BLaER1 (cell line): Measurements from ENCODE around the gene TSPAN15.
A peak's percentile ranks its signal among the peaks of the same experiment; 100 is the strongest.

Experiments used
- H3K27ac ChIP-seq: shearing (Covaris generic); formaldehyde crosslinking; 2 replicates; pipeline ENCODE4 v1.8.1; 2022
- H3K27me3 ChIP-seq: shearing (Covaris generic); formaldehyde crosslinking; 2 replicates; pipeline ENCODE4 v1.8.1; 2022
- H3K36me3 ChIP-seq: shearing (Covaris generic); formaldehyde crosslinking; 2 replicates; pipeline ENCODE4 v1.8.1; 2022
- H3K4me1 ChIP-seq: shearing (Covaris generic); formaldehyde crosslinking; 2 replicates; pipeline ENCODE4 v1.8.1; 2022
- H3K4me2 ChIP-seq: shearing (Covaris generic); formaldehyde crosslinking; 2 replicates; pipeline ENCODE4 v1.8.1; 2022
- H3K4me3 ChIP-seq: shearing (Covaris generic); formaldehyde crosslinking; 2 replicates; pipeline ENCODE4 v1.8.1; 2022
- H3K9ac ChIP-seq: shearing (Covaris generic); formaldehyde crosslinking; 2 replicates; pipeline ENCODE4 v1.8.1; 2022
- H3K9me3 ChIP-seq: shearing (Covaris generic); formaldehyde crosslinking; 2 replicates; pipeline ENCODE4 v1.8.1; 2022
- H4K20me1 ChIP-seq: shearing (Covaris generic); formaldehyde crosslinking; 2 replicates; pipeline ENCODE4 v1.8.1; 2022
- Cebpa-rat ChIP-seq: shearing (Covaris generic); IDR thresholded peaks from 2 replicates; pipeline ENCODE4 v1.8.1; 2022

The TSPAN15 gene

GRCh38 chr10:69463886-69464285 lies 12.6 kb downstream of the TSPAN15 start:
- H3K4me3 ChIP-seq = no peak overlapping the region
- no peak for TF ChIP-seq Cebpa-rat
- H3K4me2 ChIP-seq = peak overlapping the region; percentile 59; the same call in 1 of the 2 replicates

GRCh38 chr10:69464401-69464800 lies 13.1 kb downstream of the TSPAN15 start:
- H3K4me2 ChIP-seq = peak overlapping the region; percentile 59
- no peaks in the 10 kb centered on the region for H3K9me3 ChIP-seq
- no peaks in the 10 kb centered on the region for H3K36me3 ChIP-seq
- H3K27ac ChIP-seq = peak overlapping the region; percentile 42
- H3K4me1 ChIP-seq = peaks cover 57% of the 10 kb centered on the region
- no peaks in the 10 kb centered on the region for H3K27me3 ChIP-seq
- H3K9ac ChIP-seq = peak overlapping the region; percentile 44; the same call in 1 of the 2 replicates
- H3K4me3 ChIP-seq = no peak overlapping the region
- no peaks in the 10 kb centered on the region for H4K20me1 ChIP-seq
- no peak for TF ChIP-seq Cebpa-rat

More at GRCh38 chr10:69463886-69464285, 12.6 kb downstream of the TSPAN15 start:
- Histone ChIP-seq H4K20me1 (no peaks in the 10 kb centered on the region), H3K27ac (no peak overlapping the region), H3K36me3 (no peaks in the 10 kb centered on the region), H3K27me3 (no peaks in the 10 kb centered on the region), H3K9ac (no peak overlapping the region), H3K4me1 (peaks cover 57% of the 10 kb centered on the region), H3K9me3 (no peaks in the 10 kb centered on the region)

GRCh38 chr10:69464801-69465401 lies 13.6 kb downstream of the TSPAN15 start:
- Histone ChIP-seq H3K4me1 (peaks cover 54% of the 10 kb centered on the region), H3K27ac (peak overlapping the region; percentile 42), H3K9ac (peak overlapping the region; percentile 44; the same call in 1 of the 2 replicates), H3K27me3 (no peaks in the 10 kb centered on the region), H3K9me3 (no peaks in the 10 kb centered on the region), H3K4me3 (no peak overlapping the region), H3K36me3 (no peaks in the 10 kb centered on the region), H4K20me1 (no peaks in the 10 kb centered on the region), H3K4me2 (peak overlapping the region; percentile 59)
- TF ChIP-seq Cebpa-rat = no peak

- no peaks in the 10 kb centered on the region for H3K36me3 ChIP-seq
- TF ChIP-seq Cebpa-rat = no peak
- no peak overlapping the region for H3K27ac ChIP-seq
- no peaks in the 10 kb centered on the region for H3K27me3 ChIP-seq
- peak overlapping the region; percentile 59 for H3K4me2 ChIP-seq
- no peak overlapping the region for H3K4me3 ChIP-seq
- H4K20me1 ChIP-seq = no peaks in the 10 kb centered on the region
- no peak overlapping the region; the same call in 1 of the 2 replicates for H3K9ac ChIP-seq
- no peaks in the 10 kb centered on the region for H3K9me3 ChIP-seq
- peaks cover 51% of the 10 kb centered on the region for H3K4me1 ChIP-seq
These were observed 14.3 kb downstream of the TSPAN15 start for GRCh38 chr10:69465457-69466157.

- no peaks in the 10 kb centered on the region for H4K20me1 ChIP-seq
- H3K4me2 ChIP-seq = peak overlapping the region; percentile 59
- no peaks in the 10 kb centered on the region for H3K27me3 ChIP-seq
- no peak overlapping the region for H3K9ac ChIP-seq
- H3K9me3 ChIP-seq = no peaks in the 10 kb centered on the region
- no peak overlapping the region for H3K4me3 ChIP-seq
- H3K27ac ChIP-seq = no peak overlapping the region
- H3K36me3 ChIP-seq = no peaks in the 10 kb centered on the region
- TF ChIP-seq Cebpa-rat = no peak
- peaks cover 51% of the 10 kb centered on the region for H3K4me1 ChIP-seq
These were observed 14.9 kb downstream of the TSPAN15 start for GRCh38 chr10:69466158-69466490.

- Histone ChIP-seq H4K20me1 (no peaks in the 10 kb centered on the region), H3K9me3 (no peaks in the 10 kb centered on the region), H3K4me2 (no peak overlapping the region; the same call in 1 of the 2 replicates), H3K9ac (no peak overlapping the region), H3K27me3 (no peaks in the 10 kb centered on the region), H3K4me1 (peaks cover 51% of the 10 kb centered on the region), H3K36me3 (no peaks in the 10 kb centered on the region), H3K27ac (no peak overlapping the region), H3K4me3 (no peak overlapping the region)
- TF ChIP-seq Cebpa-rat = no peak
These were observed 15.4 kb downstream of the TSPAN15 start for GRCh38 chr10:69466689-69467088.

GRCh38 chr10:69467928-69468750 lies 16.9 kb downstream of the TSPAN15 start:
- no peaks in the 10 kb centered on the region for H3K9me3 ChIP-seq
- no peaks in the 10 kb centered on the region for H4K20me1 ChIP-seq
- no peak overlapping the region for H3K27ac ChIP-seq
- no peak overlapping the region for H3K9ac ChIP-seq
- no peaks in the 10 kb centered on the region for H3K36me3 ChIP-seq
- TF ChIP-seq Cebpa-rat = no peak
- H3K4me1 ChIP-seq = peaks cover 62% of the 10 kb centered on the region
- H3K4me2 ChIP-seq = no peak overlapping the region
- H3K27me3 ChIP-seq = no peaks in the 10 kb centered on the region
- H3K4me3 ChIP-seq = no peak overlapping the region

GRCh38 chr10:69468751-69469089 lies 17.5 kb downstream of the TSPAN15 start:
- H3K9me3 ChIP-seq = no peaks in the 10 kb centered on the region
- H3K4me1 ChIP-seq = peaks cover 63% of the 10 kb centered on the region
- no peak for TF ChIP-seq Cebpa-rat
- H3K9ac ChIP-seq = no peak overlapping the region
- no peak overlapping the region for H3K27ac ChIP-seq
- H3K36me3 ChIP-seq = no peaks in the 10 kb centered on the region
- no peak overlapping the region for H3K4me3 ChIP-seq
- H3K27me3 ChIP-seq = no peaks in the 10 kb centered on the region
- no peak overlapping the region for H3K4me2 ChIP-seq
- H4K20me1 ChIP-seq = no peaks in the 10 kb centered on the region

GRCh38 chr10:69469976-69470375 lies 18.7 kb downstream of the TSPAN15 start:
- H3K4me1 ChIP-seq = peaks cover 51% of the 10 kb centered on the region

More at GRCh38 chr10:69469976-69470375, 18.7 kb downstream of the TSPAN15 start:
- H3K9ac ChIP-seq = no peak overlapping the region
- H4K20me1 ChIP-seq = no peaks in the 10 kb centered on the region
- H3K4me3 ChIP-seq = no peak overlapping the region
- 0 out of 2 replicates have a peak overlapping the region, but pooled peaks have one; percentile 71 for H3K4me2 ChIP-seq
- no peaks in the 10 kb centered on the region for H3K36me3 ChIP-seq
- H3K27me3 ChIP-seq = no peaks in the 10 kb centered on the region
- H3K27ac ChIP-seq = no peak overlapping the region
- TF ChIP-seq Cebpa-rat = no peak
- no peaks in the 10 kb centered on the region for H3K9me3 ChIP-seq
